Peyer's patch (tissue), 4 donors: Measurements from ENCODE around the gene ERICH6B.

Source experiments
- CTCF ChIP-seq, 6 experiments: fragments of 450-650 bp in 4 of 6; fragments of 200-600 bp in 2 of 6; sonication (generic) in 1 of 6; IDR thresholded peaks; one replicate each; pipeline ENCODE4 v1.5.1; 2017 to 2019; ENCODE audit warnings: antibody characterized with exemption in 6 of 6, mild to moderate bottlenecking in 3 of 6, moderate library complexity in 1 of 6
- POLR2A ChIP-seq, 2 donors: fragments of 450-650 bp; IDR thresholded peaks; one replicate each; pipeline ENCODE4 v1.5.1; 2017; ENCODE audit warnings: antibody characterized with exemption in 2 of 2, mild to moderate bottlenecking in 2 of 2, moderate library complexity in 2 of 2

DNA sequence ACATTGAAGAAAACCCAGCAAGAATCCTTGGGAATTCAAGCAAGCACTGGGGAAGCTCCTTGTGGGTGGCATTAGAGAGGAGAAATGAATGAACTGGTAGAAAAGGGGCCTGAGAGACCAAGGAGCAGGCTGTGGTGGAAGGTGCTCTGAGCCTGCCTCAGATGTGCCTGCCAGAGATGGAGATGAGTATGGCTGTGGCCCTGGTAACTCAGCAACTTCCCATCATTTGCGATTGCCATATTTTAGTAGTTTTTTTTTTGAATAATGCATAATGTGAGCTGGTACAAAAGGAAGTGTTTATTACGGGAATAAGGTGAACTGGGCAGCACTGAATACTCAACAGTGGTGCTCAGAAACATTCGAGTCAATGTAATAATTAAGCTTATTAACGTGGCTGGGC lies 39.1 kb downstream of the ERICH6B start:
- TF ChIP-seq POLR2A (IDR thresholded peaks at IDR 0.05) (no peak), CTCF (IDR thresholded peaks at IDR 0.05) (no peak)
